HL-60/S4 treated with retinoic acid at 250 ng/mL for 4 days and 3 days (cell line): Measurements from ENCODE around the gene PSAT1.
"Not testable (repeated sequence)": the region's sequence is repeated elsewhere in the genome, so short reads cannot be mapped to it uniquely, and the experiment has no call there.

ENCODE experiments used
- in situ Hi-C: fragments of 300-500 bp; cut with MboI; formaldehyde crosslinking; loops from 2 replicates; pipeline ENCODE4 v1.7.0; 2022; ENCODE audit warnings: low sequenced_read_pairs

Gene PSAT1

GRCh38 chr9:78296893-78297671 is at the start of gene PSAT1:
Gene PSAT1 (plus strand): TSS chr9:78297125. CDS start chr9:78297211, 86 bp downstream.
- in situ Hi-C loops: no loop called here

- in situ Hi-C loops: no loop called here
Measured at GRCh38 chr9:78248635-78249034, 48.3 kb upstream of the PSAT1 start.

GRCh38 chr9:78249542-78249941 is 47.4 kb upstream of the PSAT1 start:
- in situ Hi-C loops: no loop called here

- in situ Hi-C loops: loop anchor here (25.0 kb wide), 1 partner anchor 135 kb away; no protein-coding TSS in a partner anchor
Measured at GRCh38 chr9:78252616-78253015, 44.3 kb upstream of the PSAT1 start.

- in situ Hi-C loops: loop anchor here (25.0 kb wide), 1 partner anchor 134 kb away; no protein-coding TSS in a partner anchor
Measured at GRCh38 chr9:78253285-78253684, 43.6 kb upstream of the PSAT1 start.

- in situ Hi-C loops: loop anchor here (25.0 kb wide), 1 partner anchor 126 kb away; no protein-coding TSS in a partner anchor
Measured at GRCh38 chr9:78261403-78262001, 35.4 kb upstream of the PSAT1 start.

GRCh38 chr9:78262655-78263054 is 34.3 kb upstream of the PSAT1 start:
- in situ Hi-C loops: loop anchor here (25.0 kb wide), 1 partner anchor 125 kb away; no protein-coding TSS in a partner anchor

GRCh38 chr9:78267889-78268288 is 29.0 kb upstream of the PSAT1 start:
- in situ Hi-C loops: loop anchor here (25.0 kb wide), 1 partner anchor 119 kb away; no protein-coding TSS in a partner anchor

- in situ Hi-C loops: loop anchor here (25.0 kb wide), 1 partner anchor 118 kb away; no protein-coding TSS in a partner anchor
Measured at GRCh38 chr9:78269784-78270183, 27.1 kb upstream of the PSAT1 start.

GRCh38 chr9:78272307-78272706 is 24.6 kb upstream of the PSAT1 start:
- in situ Hi-C loops: loop anchor here (25.0 kb wide), 1 partner anchor 115 kb away; no protein-coding TSS in a partner anchor

GRCh38 chr9:78273761-78274160 is 23.2 kb upstream of the PSAT1 start:
- in situ Hi-C loops: loop anchor here (25.0 kb wide), 1 partner anchor 114 kb away; no protein-coding TSS in a partner anchor

- in situ Hi-C loops: no loop called here
Measured at GRCh38 chr9:78278177-78278777, 18.6 kb upstream of the PSAT1 start.

GRCh38 chr9:78278801-78279200 is 18.1 kb upstream of the PSAT1 start:
- in situ Hi-C loops: no loop called here

- in situ Hi-C loops: no loop called here
Measured at GRCh38 chr9:78280982-78281668, 15.8 kb upstream of the PSAT1 start.

- in situ Hi-C loops: not testable (repeated sequence)
Measured at GRCh38 chr9:78284181-78284580, 12.7 kb upstream of the PSAT1 start.

- in situ Hi-C loops: no loop called here
Measured at GRCh38 chr9:78286125-78286524, 10.8 kb upstream of the PSAT1 start.

GRCh38 chr9:78286946-78287388 is 10.0 kb upstream of the PSAT1 start:
- in situ Hi-C loops: no loop called here

- in situ Hi-C loops: no loop called here
Measured at GRCh38 chr9:78288214-78288892, 8.6 kb upstream of the PSAT1 start.

GRCh38 chr9:78289474-78289873 is 7.5 kb upstream of the PSAT1 start:
- in situ Hi-C loops: no loop called here

GRCh38 chr9:78291240-78291925 is 5.5 kb upstream of the PSAT1 start:
- in situ Hi-C loops: no loop called here
